ENCODE results near the gene KRTAP2-1.
"Not testable (repeated sequence)": the region's sequence is repeated elsewhere in the genome, so short reads cannot be mapped to it uniquely, and the experiment has no call there.

Gene KRTAP2-1

GRCh38 chr17:41010441-41010840 lies 36.7 kb downstream of the KRTAP2-1 start:
- no peak for DNase-seq

- DNase-seq, result no peak
Measured at GRCh38 chr17:41009936-41010335, 37.2 kb downstream of the KRTAP2-1 start.

GRCh38 chr17:41009301-41009760 lies 37.8 kb downstream of the KRTAP2-1 start:
- DNase-seq, result no peak

- no peak for DNase-seq
Measured at GRCh38 chr17:41008811-41009210, 38.3 kb downstream of the KRTAP2-1 start, which contains the start of gene KRTAP3-1. KRTAP3-1 (minus strand) TSS chr17:41009128; CDS start chr17:41009074, 54 bp downstream.

GRCh38 chr17:41004397-41004796 lies 42.7 kb downstream of the KRTAP2-1 start:
- no peak for DNase-seq

GRCh38 chr17:41003926-41004325 lies 43.2 kb downstream of the KRTAP2-1 start:
- no peak for DNase-seq

- DNase-seq, result no peak
Measured at GRCh38 chr17:41002814-41003213, 44.3 kb downstream of the KRTAP2-1 start.

- no peak for DNase-seq
Measured at GRCh38 chr17:41001795-41002194, 45.3 kb downstream of the KRTAP2-1 start.

GRCh38 chr17:40999563-40999962 lies 47.6 kb downstream of the KRTAP2-1 start, which contains the start of gene KRTAP3-2:
KRTAP3-2 (minus strand) TSS chr17:40999906; CDS start chr17:40999853, 53 bp downstream.
- DNase-seq, result not testable (repeated sequence)

GRCh38 chr17:40997361-40997760 lies 49.8 kb downstream of the KRTAP2-1 start:
- DNase-seq, result no peak

- DNase-seq, result no peak
Measured at GRCh38 chr17:40996829-40997228, 50.3 kb downstream of the KRTAP2-1 start.

Measured in activated gamma-delta T cell treated with Interleukin-2 at 50 U/mL for 16 hours (primary cell).